ENCODE data around the gene ZSCAN9.

DNA sequence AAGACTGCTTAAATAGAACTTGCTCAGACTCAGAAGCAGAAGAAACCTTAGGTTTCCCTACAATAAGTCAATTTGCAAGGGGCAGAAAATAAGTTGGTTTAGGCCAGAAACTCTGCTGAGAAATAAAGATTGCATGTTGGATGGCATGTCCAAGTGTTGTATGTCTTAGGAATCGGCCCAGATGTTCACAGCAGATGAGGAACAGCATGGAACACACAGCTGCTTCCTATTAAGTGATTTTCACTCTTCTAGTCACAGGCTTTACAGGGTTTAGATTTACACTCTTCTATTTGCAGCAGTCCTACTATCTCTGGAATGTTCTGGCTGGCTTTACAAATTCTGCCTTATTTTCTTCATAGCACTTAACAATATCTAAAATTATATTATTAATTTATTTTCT is 23.8 kb downstream of the ZSCAN9 start:
- no peak for TF ChIP-seq CTCF (IDR thresholded peaks at IDR 0.05; ENCODE audit: insufficient read depth, low read length, poor library complexity, severe bottlenecking)
- no peak for TF ChIP-seq EZH2phosphoT487 (conservative IDR thresholded peaks at IDR 0.05; ENCODE audit: low read length)
